Activated T-cell treated with anti-CD3 and anti-CD28 coated beads, Interleukin-2, amount 50 U/mL, for 4 hours (primary cell): Measurements from ENCODE around the gene OTOL1. TPM values are rescaled to one million over a fixed set of nuclear protein-coding genes. Genes with fewer than 3 reads are reported as not detected.
"Not testable (repeated sequence)": the region's sequence is repeated elsewhere in the genome, so short reads cannot be mapped to it uniquely, and the experiment has no call there.

Experiments
- ATAC-seq, 2 donors: fragments of 200-7000 bp; cut with Tn5 transposase; one replicate each; pipeline ENCODE4 v1.10.0; 2021
- DNase-seq: peaks from one replicate; pipeline ENCODE4 v3.0.0-alpha.2; 2020
- H3K27me3 Mint-ChIP-seq: one replicate; pipeline ENCODE4 v1.8.0; 2021; ENCODE audit warnings: low read depth, mixed read lengths
- H3K36me3 Mint-ChIP-seq: one replicate; pipeline ENCODE4 v1.8.0; 2022; ENCODE audit warnings: mixed read lengths; ENCODE audit not compliant: insufficient read depth
- H3K4me1 Mint-ChIP-seq: one replicate; pipeline ENCODE4 v1.8.0; 2021; ENCODE audit warnings: low read depth, mixed read lengths
- H3K4me3 Mint-ChIP-seq: one replicate; pipeline ENCODE4 v1.8.0; 2021; ENCODE audit warnings: mild to moderate bottlenecking, moderate library complexity, mixed read lengths
- H3K9me3 Mint-ChIP-seq: one replicate; pipeline ENCODE4 v1.8.0; 2021; ENCODE audit warnings: mixed read lengths
- total RNA-seq, 3 donors: library from RNA; stranded (reverse); gene quantifications; one replicate each; pipeline ENCODE4 v1.2.1, GENCODE V29; 2021

Gene OTOL1
- not detected for total RNA-seq

DNA sequence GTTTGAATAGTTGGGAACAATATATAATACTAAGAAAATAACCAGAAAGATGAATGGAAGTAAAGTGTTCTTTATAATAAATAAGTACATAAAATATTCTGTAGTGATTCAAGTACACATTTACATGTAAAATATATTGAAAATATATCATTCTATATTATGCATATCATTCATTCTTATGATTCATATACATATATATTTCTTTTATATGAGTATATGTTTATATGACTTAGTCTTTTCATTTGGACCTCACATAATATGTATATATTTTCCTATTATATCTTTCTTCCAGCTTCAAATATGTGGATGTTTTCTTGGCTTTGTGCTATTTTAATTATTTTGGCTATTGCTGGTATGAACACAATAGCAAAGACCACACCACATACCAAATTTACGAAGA, at the start of gene OTOL1:
Gene OTOL1 (plus strand): TSS at position 301 of the 400 bp plus-strand sequence. CDS start 0 bp downstream, at position 301.
- no peak for DNase-seq
- ATAC-seq: no peak
- H3K4me1 Mint-ChIP-seq: no peaks in the 10 kb centered on the region
- H3K9me3 Mint-ChIP-seq: peaks cover 9% of the 10 kb centered on the region
- H3K4me3 Mint-ChIP-seq: no peak within 1 kb of the TSS
- no peaks in the 10 kb centered on the region for H3K36me3 Mint-ChIP-seq
- H3K27me3 Mint-ChIP-seq: peaks cover 7% of the 10 kb centered on the region

DNA sequence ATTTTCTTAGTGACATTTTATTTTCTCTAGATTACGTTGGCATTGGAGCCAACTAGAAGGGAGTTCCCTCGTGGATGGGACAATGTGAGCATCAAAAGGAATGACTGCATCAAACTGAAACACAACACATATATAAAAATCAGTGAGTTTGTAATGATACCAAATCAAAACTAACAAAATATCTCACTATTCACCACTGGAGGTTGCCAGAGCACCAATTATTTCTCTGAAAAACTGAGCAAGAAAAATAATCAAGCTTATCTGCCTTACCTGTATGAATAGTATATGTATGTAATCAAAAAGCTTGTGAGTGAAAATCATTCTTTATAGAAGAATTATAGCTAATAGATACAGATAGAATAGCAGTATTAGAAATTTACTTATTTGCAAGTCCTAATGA, 46.8 kb upstream of the OTOL1 start:
- Mint-ChIP-seq H3K4me1 (no peaks in the 10 kb centered on the region), H3K36me3 (no peaks in the 10 kb centered on the region), H3K27me3 (peaks cover 6% of the 10 kb centered on the region), H3K4me3 (no peak overlapping the region), H3K9me3 (peaks cover 5% of the 10 kb centered on the region)
- DNase-seq (no peak), ATAC-seq (no peak)

DNA sequence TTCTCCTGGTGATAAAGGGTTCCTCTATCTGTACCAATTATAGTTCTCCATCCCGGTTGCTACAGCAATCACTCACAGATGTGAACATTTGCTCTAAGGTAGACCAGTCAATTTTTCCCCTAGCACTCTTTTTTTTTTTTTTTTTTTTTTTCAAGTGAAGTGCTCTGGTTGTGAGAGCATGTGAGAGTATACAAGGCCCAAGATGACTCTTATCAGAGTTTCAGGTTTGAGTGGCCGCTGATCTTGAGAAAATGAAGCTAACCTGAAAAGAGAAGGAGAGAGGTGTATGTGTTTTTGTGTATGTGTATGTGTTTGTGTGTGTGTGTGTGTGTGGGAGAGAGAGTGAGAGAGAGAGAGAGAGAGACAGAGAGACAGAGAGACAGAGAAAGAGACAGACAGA, 44.4 kb upstream of the OTOL1 start:
- H3K4me1 Mint-ChIP-seq: no peaks in the 10 kb centered on the region
- H3K9me3 Mint-ChIP-seq: peaks cover 5% of the 10 kb centered on the region
- H3K36me3 Mint-ChIP-seq: no peaks in the 10 kb centered on the region
- no peak for DNase-seq
- H3K27me3 Mint-ChIP-seq: peaks cover 2% of the 10 kb centered on the region
- H3K4me3 Mint-ChIP-seq: no peak overlapping the region
- no peak for ATAC-seq

DNA sequence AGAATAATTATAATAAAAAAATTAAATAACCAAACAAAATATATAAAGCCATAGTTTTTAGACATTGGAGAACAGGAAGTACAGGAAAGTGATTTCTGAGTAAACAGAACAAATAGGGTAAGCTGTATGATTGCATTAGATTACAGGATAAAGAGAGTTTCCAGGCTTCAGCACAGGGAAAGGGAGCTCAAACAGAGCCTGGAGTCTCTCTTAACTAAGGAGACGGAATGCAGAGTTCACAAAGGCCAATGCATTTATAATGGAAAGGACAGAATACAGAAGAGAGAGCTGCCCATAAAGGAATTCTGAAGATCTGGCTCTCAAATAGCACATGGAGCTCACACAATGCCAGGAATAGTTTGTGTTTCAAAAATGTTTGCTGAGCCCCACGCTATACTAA, 42.0 kb upstream of the OTOL1 start:
- DNase-seq (no peak), ATAC-seq (no peak)
- H3K27me3 Mint-ChIP-seq: peaks cover 2% of the 10 kb centered on the region
- no peak overlapping the region for H3K4me3 Mint-ChIP-seq
- no peaks in the 10 kb centered on the region for H3K4me1 Mint-ChIP-seq
- no peaks in the 10 kb centered on the region for H3K36me3 Mint-ChIP-seq
- no peaks in the 10 kb centered on the region for H3K9me3 Mint-ChIP-seq

DNA sequence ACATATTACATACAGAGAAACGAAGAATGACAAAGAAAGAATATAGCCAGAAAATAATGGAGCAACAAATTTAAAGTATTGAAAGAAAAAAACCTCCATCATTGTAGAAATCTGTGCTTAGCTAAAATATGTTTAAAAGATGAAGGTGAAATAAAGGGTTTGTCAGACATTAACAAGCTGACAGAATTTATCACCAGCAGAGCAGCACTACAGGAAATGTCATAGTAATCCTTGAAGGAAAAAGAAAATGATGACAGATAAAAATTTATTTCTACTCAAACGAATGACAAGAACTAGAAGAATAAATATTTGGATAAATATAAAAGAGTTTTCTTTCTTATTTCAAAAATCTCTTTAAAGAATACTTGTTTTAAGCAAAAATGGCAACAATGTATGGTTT, 40.6 kb upstream of the OTOL1 start:
- no peak for ATAC-seq
- no peak overlapping the region for H3K4me3 Mint-ChIP-seq

DNA sequence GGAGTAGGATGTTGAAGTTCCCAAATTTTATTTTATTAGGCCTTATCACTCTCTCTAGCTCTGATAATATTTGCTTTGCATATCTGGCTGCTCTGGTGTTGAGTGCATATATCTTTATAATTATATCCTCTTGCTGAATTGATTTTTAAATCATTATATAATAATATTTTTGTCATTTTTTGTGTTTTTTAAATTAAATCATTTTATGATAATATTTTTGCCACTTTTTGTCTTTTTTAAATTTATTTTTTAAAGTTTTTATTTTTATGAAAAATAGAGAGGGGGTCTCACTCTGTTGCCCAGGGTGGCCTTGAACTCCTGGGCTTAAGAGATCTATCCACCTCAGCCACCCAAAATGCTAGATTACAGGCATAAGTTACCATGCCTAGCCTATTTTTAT, 34.5 kb upstream of the OTOL1 start:
- DNase-seq (no peak), ATAC-seq (no peak)
- Mint-ChIP-seq H3K4me1 (no peaks in the 10 kb centered on the region), H3K4me3 (no peak overlapping the region), H3K27me3 (peaks cover 6% of the 10 kb centered on the region), H3K36me3 (peaks cover 3% of the 10 kb centered on the region), H3K9me3 (peaks cover 15% of the 10 kb centered on the region)

More for the DNA sequence above, 40.6 kb upstream of the OTOL1 start:
- no peaks in the 10 kb centered on the region for H3K4me1 Mint-ChIP-seq
- no peaks in the 10 kb centered on the region for H3K9me3 Mint-ChIP-seq
- no peaks in the 10 kb centered on the region for H3K36me3 Mint-ChIP-seq
- DNase-seq: no peak
- H3K27me3 Mint-ChIP-seq: peaks cover 2% of the 10 kb centered on the region

DNA sequence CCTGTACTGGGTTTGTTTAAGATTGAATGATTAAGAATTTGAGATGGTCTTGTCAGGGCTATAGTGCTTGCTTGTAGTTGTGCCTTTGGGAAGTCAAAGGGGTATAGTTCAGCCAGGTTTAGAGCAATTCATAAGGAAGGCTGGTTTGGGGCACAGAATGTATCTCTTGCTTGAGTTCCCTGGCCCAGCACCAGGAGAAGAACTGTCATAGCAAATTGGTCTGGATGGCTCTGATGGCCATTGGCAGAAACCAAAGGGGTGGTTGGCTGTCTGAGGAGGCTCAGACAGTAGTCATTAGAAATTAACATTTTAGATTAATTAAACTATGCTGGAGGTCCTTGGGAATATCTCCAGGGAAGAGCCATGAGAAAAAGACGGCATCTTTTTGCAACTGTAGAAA, 25.4 kb upstream of the OTOL1 start:
- H3K4me3 Mint-ChIP-seq: no peak overlapping the region
- no peaks in the 10 kb centered on the region for H3K36me3 Mint-ChIP-seq
- peaks cover 4% of the 10 kb centered on the region for H3K27me3 Mint-ChIP-seq
- no peak for ATAC-seq
- no peaks in the 10 kb centered on the region for H3K9me3 Mint-ChIP-seq
- no peak for DNase-seq
- no peaks in the 10 kb centered on the region for H3K4me1 Mint-ChIP-seq

DNA sequence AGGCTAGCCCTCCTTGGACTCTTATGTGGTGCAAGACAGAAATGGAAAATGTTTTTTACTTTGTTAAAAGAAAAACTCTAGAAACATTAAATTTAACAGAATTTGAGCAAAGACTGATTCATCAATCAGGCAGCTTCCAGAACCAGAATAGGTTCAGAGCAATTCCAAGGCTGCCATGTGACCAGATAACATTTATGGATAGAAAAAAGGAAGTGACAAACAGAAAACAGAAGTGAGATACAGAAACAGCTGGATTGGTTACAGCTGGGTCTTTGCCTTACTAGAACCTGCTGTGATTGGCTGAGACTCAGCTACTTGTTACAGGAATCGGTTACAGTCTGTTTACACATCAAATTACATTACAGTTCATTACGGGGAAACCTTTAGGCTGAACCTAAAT, 22.5 kb upstream of the OTOL1 start:
- DNase-seq (no peak), ATAC-seq (no peak)
- Mint-ChIP-seq H3K4me3 (no peak overlapping the region), H3K4me1 (no peaks in the 10 kb centered on the region), H3K9me3 (no peaks in the 10 kb centered on the region), H3K36me3 (no peaks in the 10 kb centered on the region), H3K27me3 (no peaks in the 10 kb centered on the region)

DNA sequence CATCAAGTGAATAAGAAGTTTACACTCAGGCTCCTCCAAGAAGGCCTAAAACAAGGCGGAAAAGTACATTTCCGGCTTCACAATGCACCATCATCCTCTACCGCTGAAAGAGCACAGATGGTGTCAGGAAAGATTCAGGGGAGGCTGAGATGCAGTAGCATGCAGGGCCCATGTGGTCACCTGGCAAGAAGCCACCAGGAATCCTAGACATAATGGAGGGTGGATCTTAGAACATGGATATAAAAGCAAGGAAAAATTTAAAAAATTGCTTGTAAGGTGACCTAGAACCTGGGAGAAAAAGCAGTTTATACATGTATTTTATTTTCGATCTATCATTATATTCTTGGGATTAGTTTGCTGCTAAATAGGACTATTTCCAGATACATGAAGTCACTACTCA, 21.9 kb upstream of the OTOL1 start:
- DNase-seq: no peak
- Mint-ChIP-seq H3K4me1 (no peaks in the 10 kb centered on the region), H3K4me3 (no peak overlapping the region), H3K27me3 (peaks cover 2% of the 10 kb centered on the region), H3K9me3 (no peaks in the 10 kb centered on the region), H3K36me3 (no peaks in the 10 kb centered on the region)
- ATAC-seq: no peak

DNA sequence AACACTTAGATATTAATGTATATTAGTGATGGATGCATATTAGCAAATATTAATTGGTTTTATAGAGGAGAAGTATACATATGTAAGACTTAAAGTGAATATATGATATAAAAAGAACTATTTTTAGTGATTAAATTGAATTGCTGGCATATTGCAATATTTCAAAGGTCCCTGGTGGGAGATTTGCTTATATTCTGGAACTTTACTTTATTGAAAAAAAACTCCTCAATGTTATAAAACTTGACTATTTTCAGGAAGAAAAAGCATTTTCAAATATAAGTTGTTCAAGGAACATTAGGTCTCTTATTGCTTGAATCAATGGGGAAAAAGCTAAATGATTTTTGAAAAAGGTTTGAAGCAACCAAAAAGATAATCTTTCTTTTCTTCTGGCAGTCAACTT, 21.4 kb upstream of the OTOL1 start:
- DNase-seq (no peak), ATAC-seq (no peak)
- H3K4me1 Mint-ChIP-seq: no peaks in the 10 kb centered on the region
- H3K27me3 Mint-ChIP-seq: peaks cover 2% of the 10 kb centered on the region
- no peak overlapping the region for H3K4me3 Mint-ChIP-seq
- no peaks in the 10 kb centered on the region for H3K9me3 Mint-ChIP-seq
- no peaks in the 10 kb centered on the region for H3K36me3 Mint-ChIP-seq

DNA sequence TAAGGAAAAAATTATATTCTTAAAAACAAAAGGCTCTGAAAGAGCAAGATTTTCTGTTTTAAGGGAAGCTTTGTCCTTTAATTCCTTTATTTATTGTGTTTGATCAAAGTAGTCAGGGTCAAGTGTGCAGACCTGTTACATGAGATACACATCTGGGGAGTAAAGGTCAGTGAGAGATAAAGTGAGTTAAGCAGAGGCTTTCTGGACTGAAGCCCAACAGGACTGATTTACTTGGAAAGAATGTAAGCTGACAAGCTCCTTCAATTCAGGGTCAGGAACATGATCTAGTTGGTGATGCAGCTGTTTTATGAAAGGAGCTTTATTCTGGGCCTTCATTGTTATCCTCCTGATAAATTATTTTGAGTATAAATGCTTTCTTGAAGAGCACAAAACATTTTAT, 20.7 kb upstream of the OTOL1 start:
- Mint-ChIP-seq H3K9me3 (no peaks in the 10 kb centered on the region), H3K27me3 (peaks cover 2% of the 10 kb centered on the region), H3K4me1 (no peaks in the 10 kb centered on the region), H3K4me3 (no peak overlapping the region), H3K36me3 (no peaks in the 10 kb centered on the region)
- ATAC-seq: no peak
- no peak for DNase-seq

DNA sequence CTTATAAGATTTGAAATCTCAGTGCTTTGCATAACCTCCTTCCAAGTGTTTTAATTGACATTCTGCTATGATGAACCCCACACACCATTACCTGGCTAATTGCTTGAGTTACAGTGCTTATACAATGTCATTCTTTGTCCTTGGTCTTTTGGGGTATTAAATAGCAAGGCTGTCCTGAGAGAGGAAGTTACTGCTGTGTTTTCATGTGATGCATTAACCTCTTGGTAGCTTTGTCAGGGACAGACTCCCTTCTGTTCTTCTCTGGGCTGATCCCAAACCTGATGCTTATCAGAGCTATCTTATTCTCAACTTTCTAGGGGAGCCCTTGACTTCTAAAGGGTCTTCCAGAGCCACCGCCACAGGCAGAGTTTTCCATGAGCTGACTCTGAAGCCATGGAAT, 12.4 kb upstream of the OTOL1 start:
- no peaks in the 10 kb centered on the region for H3K4me1 Mint-ChIP-seq
- DNase-seq (no peak), ATAC-seq (no peak)
- H3K36me3 Mint-ChIP-seq: no peaks in the 10 kb centered on the region
- H3K27me3 Mint-ChIP-seq: peaks cover 14% of the 10 kb centered on the region
- no peak overlapping the region for H3K4me3 Mint-ChIP-seq
- no peaks in the 10 kb centered on the region for H3K9me3 Mint-ChIP-seq

DNA sequence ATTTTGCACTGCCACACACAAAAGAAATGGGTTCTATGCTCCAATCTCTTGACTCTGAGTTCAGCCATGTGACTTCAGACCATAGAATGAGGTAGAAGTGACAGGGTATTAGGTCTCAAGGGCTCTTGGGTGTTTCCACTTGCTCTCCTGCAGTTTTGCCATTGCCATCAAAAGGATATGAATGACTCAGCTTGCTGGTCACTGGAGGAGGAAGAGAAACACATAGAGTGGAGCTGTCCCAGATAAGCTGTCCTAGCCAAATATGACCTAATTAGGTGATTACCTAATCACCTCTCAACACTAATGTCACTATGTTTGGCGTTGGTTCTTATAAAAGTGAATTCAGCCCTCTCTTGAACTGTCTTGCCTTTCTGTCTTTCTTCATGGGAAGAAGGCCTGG, 8.3 kb upstream of the OTOL1 start:
- DNase-seq, H3K27me3 Mint-ChIP-seq, H3K36me3 Mint-ChIP-seq, ATAC-seq, H3K4me1 Mint-ChIP-seq, H3K4me3 Mint-ChIP-seq, H3K9me3 Mint-ChIP-seq: not testable (repeated sequence)

DNA sequence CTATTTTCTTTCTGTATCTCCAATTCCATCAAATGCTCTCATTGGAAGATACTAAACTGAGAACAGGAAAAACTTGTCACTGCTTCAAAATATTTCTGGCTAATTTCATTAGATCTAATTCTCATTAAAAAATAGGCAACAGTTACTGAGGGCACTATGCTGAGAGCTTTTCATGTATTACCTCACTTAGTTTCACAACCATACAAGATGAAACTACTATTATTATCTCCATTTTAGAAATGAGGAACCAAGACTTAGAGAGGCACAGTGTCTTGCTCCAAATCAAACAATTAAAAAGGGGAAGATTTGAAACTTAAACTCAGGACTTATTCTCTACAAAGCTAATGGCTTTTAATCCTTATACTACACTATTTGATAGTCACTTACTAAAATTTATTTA, 7.2 kb upstream of the OTOL1 start:
- H3K36me3 Mint-ChIP-seq: no peaks in the 10 kb centered on the region
- H3K4me3 Mint-ChIP-seq: no peak overlapping the region
- peaks cover 13% of the 10 kb centered on the region for H3K27me3 Mint-ChIP-seq
- no peak for DNase-seq
- H3K9me3 Mint-ChIP-seq: no peaks in the 10 kb centered on the region
- ATAC-seq: no peak
- no peaks in the 10 kb centered on the region for H3K4me1 Mint-ChIP-seq

DNA sequence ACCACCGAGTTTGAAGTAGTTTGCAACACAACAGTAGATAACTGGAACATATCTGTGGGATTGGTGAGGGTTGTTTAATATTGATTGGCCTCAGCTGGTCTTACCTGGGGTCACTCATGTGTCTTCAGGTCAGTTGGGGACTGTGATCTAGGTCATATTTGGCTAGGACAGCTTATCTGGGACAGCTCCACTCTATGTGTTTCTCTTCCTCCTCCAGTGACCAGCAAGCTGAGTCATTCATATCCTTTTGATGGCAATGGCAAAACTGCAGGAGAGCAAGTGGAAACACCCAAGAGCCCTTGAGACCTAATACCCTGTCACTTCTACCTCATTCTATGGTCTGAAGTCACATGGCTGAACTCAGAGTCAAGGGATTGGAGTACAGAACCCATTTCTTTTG, 5.8 kb upstream of the OTOL1 start:
- peaks cover 11% of the 10 kb centered on the region for H3K27me3 Mint-ChIP-seq
- not testable (repeated sequence) for H3K9me3 Mint-ChIP-seq, H3K36me3 Mint-ChIP-seq

DNA sequence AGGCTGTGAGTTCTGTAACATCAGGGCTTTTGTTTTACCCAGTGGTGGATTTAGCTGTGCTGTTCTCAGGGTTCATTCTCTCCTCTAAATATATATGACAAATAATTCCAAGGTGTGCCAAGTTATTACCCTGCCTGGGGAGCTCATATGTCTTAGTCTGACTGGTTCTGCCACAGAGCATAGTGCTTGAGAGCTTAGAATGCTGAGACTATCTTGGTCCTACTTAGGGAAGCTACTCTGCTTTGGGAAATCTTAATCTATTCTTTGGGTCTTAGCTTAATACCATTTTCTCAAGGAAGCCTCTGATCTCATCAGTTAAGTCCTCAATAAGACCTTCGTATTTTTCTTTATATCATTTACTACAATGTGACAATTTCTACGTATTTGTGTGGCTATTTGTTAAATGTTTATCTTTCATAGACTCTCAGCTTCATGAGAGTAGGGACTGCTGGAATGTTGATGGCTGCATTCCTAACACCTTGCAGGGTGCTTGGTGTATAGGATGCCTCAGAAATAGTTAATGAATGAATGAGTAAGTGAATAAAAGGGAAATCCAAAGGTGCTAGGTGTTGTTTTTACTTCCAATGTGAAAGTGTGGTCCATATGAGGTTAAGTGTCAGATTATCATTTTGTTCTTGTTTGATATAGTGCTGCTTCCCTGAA, 1.8 kb downstream of the OTOL1 start:
- H3K9me3 Mint-ChIP-seq: peaks cover 9% of the 10 kb centered on the region
- no peak overlapping the region for H3K4me3 Mint-ChIP-seq
- DNase-seq (no peak), ATAC-seq (no peak)
- H3K27me3 Mint-ChIP-seq: peaks cover 6% of the 10 kb centered on the region
- no peaks in the 10 kb centered on the region for H3K4me1 Mint-ChIP-seq
- H3K36me3 Mint-ChIP-seq: no peaks in the 10 kb centered on the region

More for the DNA sequence above, 5.8 kb upstream of the OTOL1 start:
- ATAC-seq, H3K4me3 Mint-ChIP-seq, H3K4me1 Mint-ChIP-seq, DNase-seq: not testable (repeated sequence)
